HCT116 (cell line): ENCODE data around the gene ADRB1. TPM values are rescaled to one million over a fixed set of nuclear protein-coding genes. Genes with fewer than 3 reads are reported as not detected.

Experiments used
- ATAC-seq: fragments of 200-7000 bp; cut with Tn5 transposase; 2 replicates; pipeline ENCODE4 v1.9.1; 2020; ENCODE audit warnings: mild to moderate bottlenecking, moderate library complexity
- BruUV-seq: library from RNA; stranded (reverse); fragments of 400-500 nt; replicated peaks from 2 replicates; lab custom pipeline; 2021; lab: Mats Ljungman, UMichigan
- CTCF ChIA-PET: fragments of 300-600 bp; sonication (Branson Sonifier 250); formaldehyde crosslinking; loops from one replicate; lab custom pipeline; 2021; ENCODE audit warnings: antibody characterized with exemption; lab: Charles Lee
- POLR2A ChIA-PET: fragments of 300-600, 350-600 bp; sonication (Branson Sonifier 250); formaldehyde crosslinking; loops from one replicate; lab custom pipeline; 2021; ENCODE audit warnings: antibody characterized with exemption; lab: Charles Lee
- RAD21 ChIA-PET, 2 experiments: fragments of 300-600 bp; sonication (Branson Sonifier 250); formaldehyde crosslinking; loops; one replicate each; lab custom pipeline; 2023; ENCODE audit warnings: low total read pairs in 2 of 2; ENCODE audit not compliant: uncharacterized antibody in 2 of 2, unreplicated experiment in 2 of 2, low non-redundant PET in 1 of 2; lab: Charles Lee
- DNase-seq: peaks from one replicate; pipeline ENCODE4 v3.0.0-alpha.2; 2010; ENCODE audit warnings: low read depth, low spot score
- H2AFZ ChIP-seq: fragments of 200-600 bp; shearing (Covaris generic), sonication (generic); 2 replicates; pipeline ENCODE4 v1.6.1; 2017; ENCODE audit warnings: low read depth, mixed run types, mixed read lengths, antibody characterized with exemption, low read length; ENCODE audit not compliant: poor library complexity, severe bottlenecking
- H3K27ac ChIP-seq: 2 replicates; pipeline ENCODE4 v1.5.1; 2012; ENCODE audit warnings: low read depth, low read length
- H3K27me3 ChIP-seq: fragments of 200-600 bp; sonication (generic); 2 replicates; pipeline ENCODE4 v1.6.1; 2016; ENCODE audit warnings: mixed run types, low read length, mixed read lengths; ENCODE audit not compliant: insufficient read depth
- H3K36me3 ChIP-seq, 2 experiments: fragments of 200-500 bp in 1 of 2; fragments of 200-600 bp in 1 of 2; sonication (Bioruptor generic) in 1 of 2; sonication (generic) in 1 of 2; 2 replicates each; pipeline versions ENCODE4 v1.5.1 to v1.6.1; 2014 to 2016; ENCODE audit warnings: low read length in 2 of 2, inconsistent platforms in 1 of 2, mixed read lengths in 1 of 2, mixed run types in 1 of 2; ENCODE audit not compliant: insufficient read depth in 2 of 2, control insufficient read depth in 1 of 2
- H3K4me1 ChIP-seq, 2 experiments: fragments of 200-600 bp in 1 of 2; sonication (generic) in 1 of 2; 2 replicates each; pipeline versions ENCODE4 v1.5.1 to v1.6.1; 2012 to 2017; ENCODE audit warnings: low read length in 2 of 2, inconsistent platforms in 1 of 2, mild to moderate bottlenecking in 1 of 2, mixed read lengths in 1 of 2, mixed run types in 1 of 2, moderate library complexity in 1 of 2; ENCODE audit not compliant: insufficient read depth in 2 of 2, control insufficient read depth in 1 of 2
- H3K4me2 ChIP-seq: fragments of 200-600 bp; sonication (generic); 2 replicates; pipeline ENCODE4 v1.6.1; 2017; ENCODE audit warnings: mixed run types, low read length, mixed read lengths
- H3K4me3 ChIP-seq, 2 experiments: fragments of 200-600 bp in 1 of 2; sonication (generic) in 1 of 2; replicated peaks in 1 of 2; 2 replicates each; pipeline ENCODE4 v1.5.1; 2011 to 2016; ENCODE audit warnings: low read length in 2 of 2, control low read depth in 1 of 2, low read depth in 1 of 2, mild to moderate bottlenecking in 1 of 2, mixed read lengths in 1 of 2, mixed run types in 1 of 2
- H3K79me2 ChIP-seq: fragments of 200-600 bp; sonication (generic); 2 replicates; pipeline ENCODE4 v1.6.1; 2017; ENCODE audit warnings: mild to moderate bottlenecking, mixed run types, low read length, moderate library complexity, mixed read lengths; ENCODE audit not compliant: insufficient read depth
- H3K9ac ChIP-seq: fragments of 200-600 bp; sonication (generic); 2 replicates; pipeline ENCODE4 v1.6.1; 2016; ENCODE audit warnings: low read length, mixed read lengths
- H3K9me2 ChIP-seq: fragments of 200-600 bp; sonication (generic), shearing (Covaris generic); 2 replicates; pipeline ENCODE4 v1.6.1; 2017; ENCODE audit warnings: mixed run types, mild to moderate bottlenecking, moderate library complexity; ENCODE audit not compliant: insufficient read depth
- H3K9me3 ChIP-seq, 2 experiments: fragments of 200-500 bp in 1 of 2; fragments of 200-600 bp in 1 of 2; sonication (Bioruptor generic) in 1 of 2; sonication (generic) in 1 of 2; 2 replicates each; pipeline ENCODE4 v1.6.1; 2014 to 2017; ENCODE audit warnings: low read length in 2 of 2, mixed read lengths in 2 of 2, inconsistent platforms in 1 of 2, low read depth in 1 of 2, mild to moderate bottlenecking in 1 of 2, mixed run types in 1 of 2, moderate library complexity in 1 of 2; ENCODE audit not compliant: control insufficient read depth in 1 of 2, insufficient read depth in 1 of 2
- H4K20me1 ChIP-seq: fragments of 200-600 bp; sonication (generic), shearing (Covaris generic); 2 replicates; pipeline ENCODE4 v1.6.1; 2017; ENCODE audit warnings: mixed run types, mild to moderate bottlenecking, moderate library complexity; ENCODE audit not compliant: insufficient read depth
- ATF3 ChIP-seq: IDR thresholded peaks from 2 replicates; pipeline ENCODE4 v1.6.1; 2012
- CBX3 ChIP-seq: IDR thresholded peaks from 2 replicates; pipeline ENCODE4 v1.6.1; 2012; ENCODE audit warnings: low read depth
- CEBPB ChIP-seq: IDR thresholded peaks from 2 replicates; pipeline ENCODE4 v1.6.1; 2012; ENCODE audit warnings: low read depth
- CTCF ChIP-seq, 3 experiments: fragments of 200-600 bp in 1 of 3; sonication (generic) in 1 of 3; IDR thresholded peaks in 2 of 3; conservative IDR thresholded peaks in 1 of 3; 2 replicates each; pipeline ENCODE4 v1.5.1; 2012 to 2017; ENCODE audit warnings: low read depth in 2 of 3, low read length in 2 of 3, antibody characterized with exemption in 1 of 3, borderline replicate concordance in 1 of 3, control low read depth in 1 of 3, mild to moderate bottlenecking in 1 of 3, mixed read lengths in 1 of 3, mixed run types in 1 of 3, moderate library complexity in 1 of 3; ENCODE audit not compliant: insufficient read depth in 1 of 3
- ELF1 ChIP-seq: IDR thresholded peaks from 2 replicates; pipeline ENCODE4 v1.6.1; 2012; ENCODE audit warnings: low read depth, borderline replicate concordance
- FOSL1 ChIP-seq: IDR thresholded peaks from 2 replicates; pipeline ENCODE4 v1.6.1; 2012; ENCODE audit warnings: low read depth
- POLR2A ChIP-seq: IDR thresholded peaks from 2 replicates; pipeline ENCODE4 v1.7.0; 2011; ENCODE audit warnings: borderline replicate concordance; ENCODE audit not compliant: insufficient read depth, insufficient read length; ENCODE audit errors: extremely low read depth
- POLR2AphosphoS5 ChIP-seq: IDR thresholded peaks from 2 replicates; pipeline ENCODE4 v1.6.1; 2011; ENCODE audit warnings: mild to moderate bottlenecking, low read depth, low read length, moderate library complexity
- RAD21 ChIP-seq: IDR thresholded peaks from 2 replicates; pipeline ENCODE4 v1.6.1; 2012; ENCODE audit warnings: low read depth, mild to moderate bottlenecking
- SIN3A ChIP-seq: IDR thresholded peaks from 2 replicates; pipeline ENCODE4 v1.6.1; 2012; ENCODE audit warnings: low read depth
- TCF7L2 ChIP-seq: IDR thresholded peaks from 2 replicates; pipeline ENCODE4 v1.7.0; 2011; ENCODE audit warnings: borderline replicate concordance, inconsistent platforms; ENCODE audit not compliant: insufficient read depth, insufficient read length; ENCODE audit errors: extremely low read depth
- ZFX ChIP-seq: fragments of 450-650 bp; IDR thresholded peaks from 2 replicates; pipeline ENCODE4 v1.6.1; 2017
- ZNF274 ChIP-seq: fragments of 200-500 bp; sonication (Bioruptor generic); IDR thresholded peaks from 2 replicates; pipeline ENCODE4 v1.6.1; 2014; ENCODE audit warnings: mild to moderate bottlenecking, low read depth, low read length, inconsistent platforms
- intact Hi-C: fragments of 100-400 bp; cut with micrococcal nuclease; formaldehyde crosslinking; loops from 2 replicates; pipeline ENCODE4 v1.10.0; 2022
- total RNA-seq: library from RNA; stranded (reverse); gene quantifications from one replicate; pipeline ENCODE4 v1.2.1, GENCODE V29; 2021; ENCODE audit not compliant: unreplicated experiment
- TF ChIP-seq, protein P1 (sequence below): IDR thresholded peaks from 2 replicates; pipeline ENCODE4 v1.6.1; 2011; ENCODE audit warnings: mild to moderate bottlenecking, low read length, moderate library complexity; ENCODE audit not compliant: insufficient replicate concordance; ENCODE audit errors: extremely low read depth

The ADRB1 gene
- total RNA-seq, 1 experiment from 2014 or later = 0.89 TPM

- TF ChIP-seq, protein P1, sequence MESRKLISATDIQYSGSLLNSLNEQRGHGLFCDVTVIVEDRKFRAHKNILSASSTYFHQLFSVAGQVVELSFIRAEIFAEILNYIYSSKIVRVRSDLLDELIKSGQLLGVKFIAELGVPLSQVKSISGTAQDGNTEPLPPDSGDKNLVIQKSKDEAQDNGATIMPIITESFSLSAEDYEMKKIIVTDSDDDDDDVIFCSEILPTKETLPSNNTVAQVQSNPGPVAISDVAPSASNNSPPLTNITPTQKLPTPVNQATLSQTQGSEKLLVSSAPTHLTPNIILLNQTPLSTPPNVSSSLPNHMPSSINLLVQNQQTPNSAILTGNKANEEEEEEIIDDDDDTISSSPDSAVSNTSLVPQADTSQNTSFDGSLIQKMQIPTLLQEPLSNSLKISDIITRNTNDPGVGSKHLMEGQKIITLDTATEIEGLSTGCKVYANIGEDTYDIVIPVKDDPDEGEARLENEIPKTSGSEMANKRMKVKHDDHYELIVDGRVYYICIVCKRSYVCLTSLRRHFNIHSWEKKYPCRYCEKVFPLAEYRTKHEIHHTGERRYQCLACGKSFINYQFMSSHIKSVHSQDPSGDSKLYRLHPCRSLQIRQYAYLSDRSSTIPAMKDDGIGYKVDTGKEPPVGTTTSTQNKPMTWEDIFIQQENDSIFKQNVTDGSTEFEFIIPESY = no peak
- TF ChIP-seq ZNF274 (no peak), ZFX (no peak)
Observed at GRCh38 chr10:114031073-114031972, 12.3 kb upstream of the ADRB1 start (continued).

DNA sequence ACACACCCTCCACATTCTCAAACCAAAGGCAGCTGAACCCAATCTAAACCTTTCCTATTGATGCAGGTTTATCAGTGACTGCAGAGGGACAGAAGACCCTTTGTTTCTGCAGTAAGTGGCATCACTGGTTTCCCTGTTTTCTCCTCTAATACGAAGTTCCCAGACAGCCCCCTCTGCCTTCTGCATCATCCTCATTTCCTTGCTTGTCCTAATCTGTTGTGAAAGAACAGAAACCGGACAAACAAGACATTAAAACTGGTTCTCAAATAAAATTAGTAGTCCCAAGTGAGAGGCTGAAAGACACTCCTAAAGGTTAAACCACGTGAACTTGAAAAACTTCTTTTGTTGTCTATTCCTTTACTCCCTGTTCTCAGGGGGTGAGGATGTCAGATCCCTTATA, 10.1 kb upstream of the ADRB1 start:
- RAD21 ChIA-PET = no interaction called here
- no peaks in the 10 kb centered on the region for H3K9me3 ChIP-seq
- H3K27me3 ChIP-seq = no peaks in the 10 kb centered on the region
- H3K36me3 ChIP-seq = no peaks in the 10 kb centered on the region
- H3K4me3 ChIP-seq = no peak overlapping the region
- H4K20me1 ChIP-seq = no peaks in the 10 kb centered on the region
- POLR2A ChIA-PET = interaction anchor here (0.7 kb wide), 1 partner anchor 8 kb away, joined by 3 read pairs; no protein-coding TSS in a partner anchor
- H3K27ac ChIP-seq = no peak overlapping the region
- no peak overlapping the region for H3K4me2 ChIP-seq
- CTCF ChIA-PET = no interaction called here
- H3K79me2 ChIP-seq = no peaks in the 10 kb centered on the region
- no TSS peak for BruUV-seq
- no peak overlapping the region for H2AFZ ChIP-seq
- no peak for DNase-seq
- no peaks in the 10 kb centered on the region for H3K9me2 ChIP-seq
- H3K9ac ChIP-seq = no peak overlapping the region
- H3K4me1 ChIP-seq = peaks cover 0 to 17% of the 10 kb centered on the region in 2 experiments; a peak in 1 of 4 replicates
- intact Hi-C loops = no loop called here
- no peak for ATAC-seq
- TF ChIP-seq FOSL1 (no peak), POLR2A (no peak), CEBPB (no peak), CBX3 (no peak), CTCF (IDR thresholded peaks at IDR 0.05 in 2 of 3, conservative IDR thresholded peaks at IDR 0.05 in 1 of 3; ENCODE audit: borderline replicate concordance in 1 of 3, insufficient read depth in 1 of 3, low read depth in 2 of 3, low read length in 2 of 3) (no peak), ZFX (no peak), RAD21 (no peak), ATF3 (no peak), ELF1 (no peak), SIN3A (no peak), TCF7L2 (no peak), POLR2AphosphoS5 (no peak)
- TF ChIP-seq, protein P1 = no peak
